HCEC 1CT (cell line): ENCODE results near the gene ETS1.
A peak's percentile ranks its signal among the peaks of the same experiment; 100 is the strongest.

Experiments used
- DNase-seq: peaks from one replicate; pipeline ENCODE4 v3.0.0-alpha.2; 2017

The ETS1 gene

GRCh38 chr11:128515826-128516778, 71.3 kb downstream of the ETS1 start:
- no peak for DNase-seq

GRCh38 chr11:128515086-128515485, 72.3 kb downstream of the ETS1 start:
- DNase-seq = no peak

GRCh38 chr11:128513915-128514681, 73.3 kb downstream of the ETS1 start:
- DNase-seq = no peak

- no peak for DNase-seq
Observed at GRCh38 chr11:128512474-128512996, 74.8 kb downstream of the ETS1 start.

GRCh38 chr11:128511712-128512111, 75.6 kb downstream of the ETS1 start:
- no peak for DNase-seq

GRCh38 chr11:128509621-128510389, 77.6 kb downstream of the ETS1 start:
- DNase-seq = peak; percentile 84

- peak; percentile 73 for DNase-seq
Observed at GRCh38 chr11:128508770-128509510, 78.4 kb downstream of the ETS1 start.

GRCh38 chr11:128507936-128508335, 79.4 kb downstream of the ETS1 start:
- DNase-seq = no peak

- peak; percentile 99 for DNase-seq
Observed at GRCh38 chr11:128506999-128507611, 80.3 kb downstream of the ETS1 start.

GRCh38 chr11:128506356-128506755, 81.0 kb downstream of the ETS1 start:
- DNase-seq = no peak

- DNase-seq = no peak
Observed at GRCh38 chr11:128505449-128506065, 81.8 kb downstream of the ETS1 start.

GRCh38 chr11:128504486-128504885, 82.9 kb downstream of the ETS1 start:
- DNase-seq = no peak

GRCh38 chr11:128503245-128503991, 83.9 kb downstream of the ETS1 start:
- DNase-seq = peak; percentile 97

- DNase-seq = peak; percentile 88
Observed at GRCh38 chr11:128502726-128503125, 84.6 kb downstream of the ETS1 start.

GRCh38 chr11:128501632-128502549, 85.5 kb downstream of the ETS1 start:
- peak; percentile 47 for DNase-seq

- no peak for DNase-seq
Observed at GRCh38 chr11:128501008-128501407, 86.3 kb downstream of the ETS1 start.

GRCh38 chr11:128500493-128500892, 86.9 kb downstream of the ETS1 start:
- no peak for DNase-seq

- no peak for DNase-seq
Observed at GRCh38 chr11:128499613-128500253, 87.6 kb downstream of the ETS1 start.
